NCI-H526 (cell line): ENCODE measurements around the gene RIOK1.
"Not testable (repeated sequence)": the region's sequence is repeated elsewhere in the genome, so short reads cannot be mapped to it uniquely, and the experiment has no call there.

ENCODE experiments used
- DNase-seq, 2 experiments: peaks; one replicate each; lab custom pipeline; 2025; lab: John Stamatoyannopoulos, UW

Gene RIOK1

DNA sequence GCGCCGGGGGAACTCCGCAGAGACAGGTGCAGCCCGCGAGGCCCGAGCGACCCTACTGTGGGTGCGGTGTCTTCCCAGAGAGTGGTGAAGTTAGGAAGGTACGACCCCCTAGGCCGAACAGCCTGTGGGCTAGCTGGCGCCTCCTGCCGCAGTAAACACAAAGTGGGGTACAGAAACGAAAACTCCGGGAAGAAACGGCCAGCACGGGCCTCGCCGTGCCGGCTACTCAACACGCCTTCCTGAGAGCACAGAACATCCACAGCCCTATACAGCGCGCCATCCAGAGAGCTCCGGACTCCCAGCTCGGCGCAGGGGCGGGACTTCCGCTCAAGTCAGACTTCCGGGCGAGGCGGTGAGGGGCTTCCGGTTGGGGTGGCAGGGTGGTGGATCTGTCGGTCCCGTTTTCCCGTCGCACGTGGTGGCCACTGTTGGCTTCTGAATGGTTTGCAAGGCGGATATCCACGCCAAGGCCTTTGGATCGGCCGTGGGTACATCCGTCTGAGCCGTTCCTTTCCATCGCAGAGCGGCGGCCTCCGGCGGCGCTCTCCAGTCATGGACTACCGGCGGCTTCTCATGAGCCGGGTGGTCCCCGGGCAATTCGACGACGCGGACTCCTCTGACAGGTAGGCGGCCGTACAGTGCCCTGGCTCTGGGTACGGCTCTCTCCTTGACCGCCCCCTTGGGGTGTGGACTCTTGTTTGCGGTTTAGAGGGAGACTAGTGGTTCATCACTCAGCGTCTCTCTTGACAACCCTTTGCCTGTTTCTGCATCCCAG is at the start of gene RIOK1, which contains the start of gene CAGE1:
Gene RIOK1 (plus strand): TSS at position 358 of the 775 bp plus-strand sequence. CDS start 195 bp downstream, at position 553.
Gene CAGE1 (minus strand): TSS at position 292 of the 775 bp plus-strand sequence. CDS start 2,569 bp downstream, outside the sequence.
- DNase-seq = peak; percentile 92 to 97

DNA sequence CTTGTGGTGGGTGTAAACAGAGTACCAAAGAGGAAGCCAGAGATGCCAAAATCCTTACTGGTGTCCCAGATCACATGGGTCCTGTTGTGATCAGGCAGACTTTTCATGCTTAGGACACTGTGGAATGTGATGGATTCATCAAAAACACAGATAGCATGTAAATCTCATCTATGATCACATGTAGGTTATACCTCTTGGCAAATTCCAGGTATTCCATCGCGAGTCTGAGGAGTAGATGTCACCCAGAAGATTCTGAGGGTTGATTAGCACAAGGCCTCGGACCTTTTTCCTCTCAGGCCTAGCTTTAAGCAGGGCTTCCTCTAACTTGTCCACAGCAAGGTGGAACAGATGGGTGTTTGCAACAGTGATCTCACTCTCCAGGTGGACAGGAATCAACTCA is 48.3 kb upstream of the RIOK1 start:
- no peak for DNase-seq

GRCh38 chr6:7341989-7342742 is 47.4 kb upstream of the RIOK1 start:
- DNase-seq = no peak

DNA sequence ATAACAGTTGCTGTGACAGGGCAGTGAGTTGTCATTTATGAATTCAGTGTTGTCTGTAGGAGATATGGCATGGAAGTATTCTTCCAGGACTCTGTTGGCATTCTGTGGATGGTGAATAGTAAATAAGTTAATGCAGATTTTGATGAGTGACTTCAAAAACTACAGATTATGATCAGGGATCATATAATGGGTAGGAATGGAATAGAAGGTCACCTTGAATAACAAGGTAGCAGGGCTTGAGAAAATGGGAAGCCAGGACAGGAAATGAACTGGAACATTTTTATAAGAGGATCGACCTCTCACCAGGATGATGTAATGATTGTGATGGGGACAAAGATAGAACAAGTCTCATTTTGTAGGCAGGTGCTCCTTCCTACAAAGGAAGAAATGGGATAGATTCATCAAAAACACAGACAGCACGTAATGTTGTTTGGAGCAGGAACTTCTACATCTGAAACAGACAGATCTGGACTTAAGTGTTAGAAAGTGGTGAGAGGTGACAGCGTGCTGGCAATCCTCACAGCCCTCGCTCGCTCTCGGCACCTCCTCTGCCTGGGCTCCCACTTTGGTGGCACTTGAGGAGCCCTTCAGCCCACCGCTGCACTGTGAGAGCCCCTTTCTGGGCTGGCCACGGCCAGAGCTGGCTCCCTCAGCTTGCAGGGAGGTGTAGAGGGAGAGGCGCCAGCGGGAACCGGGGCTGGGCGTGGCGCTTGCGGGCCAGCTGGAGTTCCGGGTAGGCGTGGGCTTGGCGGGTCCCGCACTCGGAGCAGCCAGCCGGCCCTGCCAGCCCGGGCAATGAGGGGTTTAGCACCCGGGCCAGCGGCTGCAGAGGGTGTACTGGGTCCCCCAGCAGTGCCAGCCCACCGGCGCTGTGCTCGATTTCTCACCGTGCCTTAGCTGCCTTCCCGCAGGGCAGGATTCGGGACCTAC is 45.8 kb upstream of the RIOK1 start:
- DNase-seq = no peak

DNA sequence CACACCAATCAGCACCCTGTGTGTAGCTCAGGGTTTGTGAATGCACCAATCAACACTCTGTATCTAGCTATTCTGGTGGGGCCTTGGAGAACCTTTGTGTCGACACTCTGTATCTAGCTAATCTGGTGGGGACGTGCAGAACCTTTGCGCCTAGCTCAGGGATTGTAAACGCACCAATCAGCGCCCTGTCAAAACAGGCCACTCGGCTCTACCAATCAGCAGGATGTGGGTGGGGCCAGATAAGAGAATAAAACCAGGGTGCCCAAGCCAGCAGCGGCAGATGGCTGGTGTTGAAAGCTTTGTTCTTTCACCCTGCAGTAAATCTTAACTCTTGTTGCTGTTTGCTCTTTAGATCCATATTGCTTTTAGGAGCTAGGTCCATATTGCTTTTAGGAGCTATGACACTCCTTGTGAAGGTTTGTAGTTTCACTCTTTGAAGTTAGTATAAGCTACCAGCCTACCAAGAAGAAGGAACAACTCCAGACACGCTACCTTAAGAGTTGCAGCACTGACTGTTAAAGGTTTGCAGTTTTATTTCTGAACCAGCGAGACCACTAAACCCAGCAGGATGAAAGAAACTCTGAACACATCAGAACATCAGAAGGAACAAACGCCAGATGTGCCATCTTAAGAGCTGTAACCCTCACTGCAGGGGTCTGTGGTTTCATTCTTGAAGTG is 44.7 kb upstream of the RIOK1 start:
- DNase-seq = not testable (repeated sequence)

- not testable (repeated sequence) for DNase-seq
Observed at GRCh38 chr6:7347551-7347997, 42.0 kb upstream of the RIOK1 start.

DNA sequence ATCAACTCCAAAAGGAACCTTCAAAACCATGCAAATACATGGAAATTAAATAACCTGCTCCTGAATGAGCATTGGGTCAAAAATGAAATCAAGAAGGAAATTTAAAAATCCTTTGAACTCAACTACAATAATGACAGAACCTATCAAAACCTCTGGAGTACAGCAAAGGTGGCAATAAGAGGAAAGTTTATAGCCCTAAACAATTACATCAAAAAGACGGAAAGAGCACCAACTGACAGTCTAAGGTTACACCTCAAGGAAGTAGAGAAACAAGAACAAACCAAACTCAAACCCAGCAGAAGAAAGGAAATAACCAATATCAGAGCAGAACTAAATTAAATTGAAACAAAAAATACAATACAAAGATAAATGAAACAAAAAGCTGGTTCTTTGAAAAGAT is 39.0 kb upstream of the RIOK1 start:
- DNase-seq = not testable (repeated sequence)

- DNase-seq = not testable (repeated sequence)
Observed at GRCh38 chr6:7351916-7352315, 37.7 kb upstream of the RIOK1 start.

- no peak for DNase-seq
Observed at GRCh38 chr6:7367408-7367807, 22.2 kb upstream of the RIOK1 start.

DNA sequence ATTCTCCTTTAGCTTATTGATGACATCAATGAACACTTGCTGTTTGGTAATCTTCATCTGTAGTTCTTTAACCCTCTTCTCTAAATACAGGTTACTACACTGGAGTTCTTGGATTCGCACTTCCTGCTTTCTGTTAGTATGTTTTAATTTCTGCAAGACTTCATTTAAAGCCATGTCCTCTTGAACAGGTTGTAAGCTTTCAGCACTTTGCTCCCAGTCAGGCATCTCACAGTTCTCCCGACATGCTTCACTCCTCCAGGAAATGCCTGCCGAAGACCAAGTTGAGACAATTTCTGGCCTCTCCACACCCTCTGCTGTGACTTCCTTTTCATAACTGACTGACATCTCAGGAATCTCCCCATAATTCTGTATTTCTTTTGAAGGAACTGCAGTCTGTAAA is 15.9 kb upstream of the RIOK1 start:
- no peak for DNase-seq

GRCh38 chr6:7377961-7378360 is 11.6 kb upstream of the RIOK1 start:
- DNase-seq = no peak

GRCh38 chr6:7378740-7379139 is 10.9 kb upstream of the RIOK1 start:
- DNase-seq = no peak

GRCh38 chr6:7381092-7381491 is 8.5 kb upstream of the RIOK1 start:
- no peak for DNase-seq

- no peak for DNase-seq
Observed at GRCh38 chr6:7389162-7389450, 502 bp upstream of the RIOK1 start.

DNA sequence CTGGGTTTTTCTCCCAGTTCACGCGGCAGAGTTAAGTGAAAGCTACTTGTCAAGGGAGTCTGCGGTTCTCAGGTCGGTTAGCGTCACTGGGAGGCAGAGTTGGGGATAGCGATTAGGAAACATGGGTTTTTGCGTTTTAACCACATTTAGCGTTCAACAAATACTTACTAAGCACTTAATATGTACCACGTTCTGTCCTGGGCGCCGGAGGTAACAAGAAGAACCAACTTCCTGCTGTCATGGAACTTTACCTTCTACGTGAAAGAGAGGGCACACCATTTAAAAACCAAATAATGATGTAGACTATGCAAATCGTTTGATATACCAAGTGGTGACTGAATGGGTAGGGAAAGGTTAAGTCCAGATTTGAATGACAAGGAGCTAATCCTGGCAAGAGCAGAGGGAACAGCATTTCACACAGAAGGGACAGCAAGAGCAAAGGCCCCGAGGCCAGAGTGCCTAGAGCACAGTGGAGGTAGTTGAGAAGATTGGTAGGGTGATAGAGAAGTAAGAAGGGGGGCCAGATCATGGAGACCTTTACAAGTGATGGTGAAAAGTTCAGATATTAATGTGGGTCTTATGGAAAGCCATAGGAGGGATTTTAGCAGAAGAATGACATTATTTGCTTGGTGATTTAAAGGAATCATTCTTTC is 744 bp downstream of the RIOK1 start:
- DNase-seq = peak in 1 of 2 experiments; percentile 32

DNA sequence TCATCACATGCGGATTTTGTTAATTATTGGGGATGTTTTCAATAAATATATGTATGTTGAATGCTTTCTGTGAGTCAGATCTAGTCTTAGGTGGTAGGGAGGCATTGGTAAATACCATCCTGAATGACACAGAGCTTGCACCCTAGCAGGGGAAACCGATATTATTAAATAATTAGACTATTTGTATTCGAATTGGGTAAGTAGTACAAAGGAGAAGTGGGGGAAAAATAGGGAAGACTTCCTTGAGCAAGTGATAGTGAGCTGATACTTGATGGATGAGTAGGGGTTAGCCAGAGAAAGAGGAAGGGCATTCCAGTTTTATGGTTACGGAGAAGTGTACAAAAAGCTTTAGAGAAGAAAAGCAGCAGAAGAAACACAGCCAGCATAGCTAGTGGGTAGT is 1.5 kb downstream of the RIOK1 start:
- DNase-seq = no peak

DNA sequence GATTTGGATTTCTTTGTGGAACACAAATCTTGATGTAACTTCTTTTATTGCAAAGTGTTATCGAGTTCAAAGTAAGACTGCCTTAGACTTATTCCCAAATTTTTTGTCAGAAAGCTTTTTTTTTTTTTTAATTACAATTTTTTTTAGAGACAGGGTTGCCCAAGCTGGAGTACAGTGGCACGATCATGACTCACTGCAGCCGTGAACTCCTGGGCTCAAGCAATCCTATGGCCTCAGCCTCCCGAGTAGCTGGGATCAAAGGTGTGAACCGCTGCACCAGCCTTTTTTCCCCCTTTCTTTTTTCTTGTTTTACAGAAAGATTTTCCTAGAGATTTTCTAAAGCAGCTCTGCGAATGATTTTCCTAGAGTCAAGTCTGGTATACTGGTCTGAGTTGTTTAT is 2.8 kb downstream of the RIOK1 start:
- no peak for DNase-seq

DNA sequence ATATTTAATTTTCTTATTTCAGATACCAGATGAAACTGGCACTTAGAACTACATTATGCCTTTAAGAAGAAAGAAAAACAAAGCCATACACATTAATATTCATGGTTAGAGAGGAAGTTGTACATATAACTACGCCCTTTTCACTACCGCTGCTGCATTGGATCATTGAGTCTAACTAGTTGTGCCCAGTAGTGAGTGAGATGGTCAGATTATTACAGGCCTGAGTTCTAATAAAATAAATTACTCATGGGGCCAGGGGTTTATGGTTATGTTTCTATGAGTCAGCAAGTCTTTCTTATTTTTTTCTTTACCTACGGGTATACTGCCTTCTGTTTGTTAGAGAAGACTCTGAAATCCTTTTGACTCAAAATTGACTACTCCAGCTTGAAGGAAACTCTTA is 11.5 kb downstream of the RIOK1 start:
- DNase-seq = no peak

GRCh38 chr6:7402716-7403115 is 13.1 kb downstream of the RIOK1 start:
- no peak for DNase-seq

- DNase-seq = no peak
Observed at GRCh38 chr6:7404546-7404945, 14.9 kb downstream of the RIOK1 start.

DNA sequence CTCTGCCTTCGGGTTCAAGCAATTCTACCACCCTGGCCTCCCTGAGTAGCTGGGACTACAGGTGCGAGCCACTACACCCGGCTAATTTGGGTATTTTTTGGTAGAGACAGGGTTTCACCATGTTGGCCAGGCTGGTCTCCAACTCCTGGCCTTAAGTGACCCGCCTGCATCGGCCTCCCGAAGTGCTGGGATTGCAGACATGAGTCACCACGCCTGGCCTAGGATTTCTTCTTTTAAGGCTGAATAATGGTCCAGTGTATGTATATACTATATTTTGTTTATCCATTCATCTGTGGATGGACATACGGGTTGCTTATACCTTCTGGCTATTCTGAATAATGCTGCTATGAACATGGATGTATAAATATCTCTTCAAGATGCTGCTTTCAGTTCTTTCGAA is 17.1 kb downstream of the RIOK1 start:
- no peak for DNase-seq
